ENCODE measurements around the gene CASP2.

CASP2 gene

DNA sequence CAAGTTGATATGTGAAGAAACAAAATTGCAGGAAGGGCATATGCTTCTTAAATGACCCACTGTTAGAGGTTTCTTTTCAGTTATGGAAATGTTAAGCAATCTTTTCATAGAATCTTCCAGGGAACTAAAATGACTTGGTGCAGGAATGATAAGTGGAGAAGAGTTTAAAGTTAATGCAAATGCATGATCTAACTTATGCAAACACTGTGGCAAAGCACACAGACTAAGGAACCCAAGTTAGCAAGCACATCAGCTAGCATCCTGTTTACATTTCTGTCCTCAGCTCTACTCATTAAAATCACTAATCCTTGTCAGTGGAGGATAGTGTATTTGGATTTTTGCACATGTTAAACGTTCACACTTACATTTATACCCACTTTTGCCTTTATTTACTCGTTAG is 37.1 kb downstream of the CASP2 start:
- DNase-seq (ENCODE audit: insufficient read length, low spot score) (no peak), FAIRE-seq (peak; percentile 35)

DNA sequence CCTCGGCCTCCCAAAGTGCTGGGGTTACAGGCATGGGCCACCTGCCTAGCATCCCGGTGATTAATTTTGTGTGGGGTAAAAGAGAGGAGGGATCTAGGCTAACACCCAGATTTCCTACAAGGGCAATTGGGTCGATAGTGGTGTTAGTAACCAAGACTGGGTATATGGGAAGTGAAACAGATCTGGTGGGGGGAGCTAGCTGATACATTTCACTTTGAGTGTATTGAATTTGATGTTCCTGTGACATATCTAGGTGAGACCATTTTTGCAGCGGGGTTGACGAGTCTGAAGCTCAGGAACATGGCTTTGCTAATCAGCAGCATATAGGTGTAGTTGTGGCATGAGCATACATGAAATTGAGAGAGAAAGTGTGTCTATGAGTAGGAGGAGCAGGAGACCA is 39.8 kb downstream of the CASP2 start:
- FAIRE-seq (no peak), DNase-seq (ENCODE audit: insufficient read length, low spot score) (no peak)

DNA sequence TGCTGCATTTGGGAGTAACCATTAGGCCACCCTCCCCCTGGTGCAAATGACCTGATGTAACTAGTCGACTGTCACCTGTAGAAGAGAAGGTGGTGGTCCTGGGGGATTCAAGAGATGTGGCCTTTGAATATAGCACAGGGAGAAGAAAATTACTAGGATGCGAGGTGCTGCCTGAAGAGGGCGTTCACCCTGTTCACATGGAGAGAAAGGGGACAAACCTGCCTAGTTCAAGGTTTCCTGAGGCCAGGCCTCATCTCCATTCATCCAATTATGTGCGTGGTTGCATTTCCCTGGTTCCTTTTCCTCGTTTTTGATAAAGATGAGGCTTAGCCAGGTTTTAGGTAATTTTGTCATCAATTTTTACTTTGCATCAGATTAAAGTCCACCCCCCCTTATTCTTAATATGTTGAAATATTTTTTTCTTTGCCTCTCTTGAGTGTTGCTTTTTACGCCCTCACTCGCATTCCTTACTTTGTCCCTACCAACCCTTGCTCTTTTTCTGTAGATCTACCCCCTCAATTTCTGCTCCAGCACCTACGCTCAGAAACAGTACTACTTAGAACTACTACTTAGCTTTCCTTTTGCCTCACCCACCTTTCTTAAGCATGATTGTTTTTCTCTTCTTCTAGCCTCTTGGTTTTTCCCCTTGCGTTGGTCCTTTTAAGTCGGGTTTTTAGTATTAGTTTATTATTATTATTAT is 41.5 kb downstream of the CASP2 start:
- FAIRE-seq (no peak), DNase-seq (ENCODE audit: insufficient read length, low spot score) (no peak)

DNA sequence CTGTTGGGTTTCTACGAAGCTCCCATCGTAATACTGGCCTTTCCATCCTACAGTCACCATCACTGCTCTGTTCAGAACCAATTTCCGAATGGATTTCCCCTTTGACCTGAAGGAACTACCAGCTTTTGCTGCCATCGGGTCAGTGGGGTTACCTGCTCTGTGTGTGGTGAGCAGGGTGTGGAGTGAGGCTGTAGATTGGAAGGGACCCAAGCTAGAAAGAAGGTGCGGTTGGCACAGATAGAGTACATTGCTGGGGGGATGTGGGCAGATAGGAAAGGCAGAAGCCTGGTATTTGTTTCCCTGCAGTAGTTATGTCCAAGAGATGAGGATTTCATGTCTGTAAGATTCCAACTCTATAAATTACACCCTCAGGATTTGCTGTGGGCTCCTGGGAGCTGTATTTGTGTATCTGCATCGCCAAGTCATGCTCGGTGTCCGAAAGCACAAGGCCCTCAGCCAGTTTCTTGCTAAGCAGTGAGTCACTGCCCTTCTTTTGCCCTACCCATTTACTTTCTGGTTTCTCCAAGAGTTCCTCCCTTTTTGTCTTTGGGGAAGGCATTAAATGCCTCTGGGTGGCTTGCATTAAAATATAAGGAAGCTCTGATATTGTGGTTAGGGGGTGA is 43.1 kb downstream of the CASP2 start:
- DNase-seq (ENCODE audit: insufficient read length, low spot score) (no peak), FAIRE-seq (no peak)

DNA sequence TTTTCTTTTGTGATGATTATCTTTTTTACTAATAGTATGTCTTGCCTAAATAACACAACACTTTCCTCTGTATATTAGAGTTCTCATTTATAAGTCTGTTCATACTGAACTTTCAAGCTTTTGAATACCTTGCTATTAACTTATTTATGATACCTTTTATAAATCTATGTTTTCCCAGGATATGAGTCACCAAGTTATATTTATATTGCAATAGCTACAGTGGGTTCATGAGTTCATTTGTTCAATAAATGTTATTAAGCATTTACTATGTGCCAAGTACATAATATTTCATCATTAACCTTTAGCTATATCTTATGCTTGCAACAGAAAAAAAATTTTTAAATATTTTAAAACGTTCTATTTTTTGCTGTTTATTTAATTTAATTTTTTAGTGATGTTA is 46.1 kb downstream of the CASP2 start:
- FAIRE-seq (no peak), DNase-seq (ENCODE audit: insufficient read length, low spot score) (no peak)

DNA sequence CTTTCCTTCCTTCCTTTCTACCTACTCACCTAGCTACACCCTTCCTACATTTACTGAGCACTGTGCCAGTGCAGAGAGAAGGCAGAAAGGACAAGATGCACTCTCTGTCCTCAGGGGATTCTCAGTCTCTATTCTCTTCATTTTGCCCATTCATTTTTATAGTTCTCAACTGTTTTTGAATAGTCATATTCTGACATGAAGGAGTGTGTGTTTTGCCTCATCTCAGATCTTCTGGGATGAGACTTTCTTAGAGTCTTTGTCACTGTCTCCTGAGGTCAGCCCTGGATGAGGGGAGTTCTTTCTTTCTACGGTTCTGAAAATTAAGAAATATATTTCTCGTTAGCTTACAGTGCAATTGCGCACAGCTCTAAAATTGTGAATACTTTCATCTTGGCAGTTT is 49.1 kb downstream of the CASP2 start:
- FAIRE-seq: no peak
- DNase-seq (ENCODE audit: insufficient read length, low spot score): no peak

DNA sequence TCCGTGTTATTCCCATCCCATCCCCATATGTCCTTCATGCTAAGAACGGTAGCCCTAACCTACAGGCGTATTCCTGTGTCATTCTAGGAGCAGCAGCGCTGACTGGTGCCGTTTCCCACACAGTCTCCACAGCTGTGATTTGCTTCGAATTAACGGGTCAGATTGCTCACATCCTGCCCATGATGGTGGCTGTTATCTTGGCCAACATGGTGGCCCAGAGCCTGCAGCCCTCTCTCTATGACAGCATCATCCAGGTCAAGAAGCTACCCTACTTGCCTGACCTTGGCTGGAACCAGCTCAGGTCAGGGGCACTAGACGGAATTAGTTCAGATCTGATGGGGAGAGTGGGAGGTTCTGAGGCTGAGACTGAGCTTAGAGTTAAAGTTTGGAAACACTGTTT is 53.7 kb downstream of the CASP2 start:
- DNase-seq (ENCODE audit: insufficient read length, low spot score) (no peak), FAIRE-seq (no peak)

DNA sequence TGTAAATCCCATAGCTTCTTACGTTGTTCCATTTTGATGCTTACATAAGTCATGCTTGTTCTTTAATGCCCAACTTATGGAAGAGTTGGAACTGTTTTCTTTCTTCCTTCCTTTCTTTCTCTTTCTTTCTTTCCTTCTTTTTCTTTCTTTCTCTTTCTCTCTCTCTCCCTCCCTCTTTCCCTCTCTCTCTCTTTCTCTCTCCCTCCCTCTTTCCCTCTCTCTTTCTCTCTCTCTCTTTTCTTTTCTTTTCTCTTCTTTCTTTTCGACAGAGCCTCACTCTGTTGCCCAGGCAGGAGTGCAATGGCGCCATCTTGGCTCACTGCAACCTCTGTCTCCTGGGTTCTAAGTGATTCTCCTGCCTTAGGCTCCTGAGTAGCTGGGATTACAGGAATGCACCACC is 55.4 kb downstream of the CASP2 start:
- no peak for FAIRE-seq
- no peak for DNase-seq (ENCODE audit: insufficient read length, low spot score)

DNA sequence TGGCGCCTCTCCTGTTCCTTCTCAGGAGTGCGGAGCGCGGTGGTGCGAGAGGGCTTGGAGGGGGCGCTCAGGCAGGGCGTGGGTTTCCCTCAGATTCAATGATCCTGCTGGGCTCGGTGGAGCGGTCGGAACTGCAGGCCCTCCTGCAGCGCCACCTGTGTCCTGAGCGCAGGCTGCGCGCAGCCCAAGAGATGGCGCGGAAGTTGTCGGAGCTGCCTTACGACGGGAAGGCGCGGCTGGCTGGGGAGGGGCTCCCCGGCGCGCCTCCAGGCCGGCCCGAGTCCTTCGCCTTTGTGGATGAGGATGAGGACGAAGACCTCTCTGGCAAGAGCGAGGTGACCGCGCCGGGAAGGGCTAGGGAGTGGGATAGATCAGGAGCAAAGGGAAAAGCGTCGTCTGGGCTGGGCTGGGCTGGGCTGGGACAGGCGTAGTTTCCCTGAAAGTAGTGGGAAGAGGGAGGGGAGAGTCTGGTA is 57.3 kb downstream of the CASP2 start:
- no peak for FAIRE-seq
- no peak for DNase-seq (ENCODE audit: insufficient read length, low spot score)

DNA sequence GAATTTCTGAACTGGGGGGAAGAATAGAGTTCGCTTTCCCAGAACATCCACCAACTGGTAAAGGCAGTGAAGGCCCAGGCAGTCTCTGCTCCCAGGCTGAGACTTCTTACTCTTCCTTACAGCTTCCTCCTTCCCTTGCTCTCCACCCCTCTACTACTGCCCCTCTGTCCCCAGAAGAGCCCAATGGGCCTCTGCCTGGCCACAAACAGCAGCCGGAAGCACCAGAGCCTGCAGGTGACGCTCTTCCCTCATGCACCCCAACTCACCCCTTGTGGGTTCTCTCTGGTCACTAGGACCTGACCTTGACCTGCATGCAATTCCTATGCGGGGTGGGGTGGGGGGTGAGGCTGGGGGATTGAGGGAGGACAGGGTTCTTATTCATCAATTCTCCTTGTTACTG is 57.9 kb downstream of the CASP2 start:
- no peak for FAIRE-seq

DNA sequence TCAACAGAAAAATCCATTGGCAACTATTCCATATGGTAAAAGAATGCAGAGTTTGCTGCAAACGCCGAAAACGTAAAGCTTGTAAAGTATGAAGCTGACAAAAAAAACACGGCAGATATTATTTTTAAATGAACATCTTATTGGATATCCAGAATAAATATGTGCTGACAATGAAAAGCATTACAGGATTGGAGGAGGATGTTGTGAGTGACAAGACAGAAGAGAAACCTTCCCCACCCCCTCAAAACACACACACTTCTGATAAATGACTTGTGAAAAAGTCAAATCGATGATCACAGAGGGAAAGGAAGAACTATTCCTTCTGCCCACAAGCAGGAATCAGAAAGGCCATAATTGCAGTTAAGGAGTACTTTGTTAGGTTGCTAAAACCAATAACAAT is 59.8 kb downstream of the CASP2 start:
- DNase-seq (ENCODE audit: insufficient read length, low spot score) (no peak), FAIRE-seq (no peak)

More for the DNA sequence above, 57.9 kb downstream of the CASP2 start:
- no peak for DNase-seq (ENCODE audit: insufficient read length, low spot score)

DNA sequence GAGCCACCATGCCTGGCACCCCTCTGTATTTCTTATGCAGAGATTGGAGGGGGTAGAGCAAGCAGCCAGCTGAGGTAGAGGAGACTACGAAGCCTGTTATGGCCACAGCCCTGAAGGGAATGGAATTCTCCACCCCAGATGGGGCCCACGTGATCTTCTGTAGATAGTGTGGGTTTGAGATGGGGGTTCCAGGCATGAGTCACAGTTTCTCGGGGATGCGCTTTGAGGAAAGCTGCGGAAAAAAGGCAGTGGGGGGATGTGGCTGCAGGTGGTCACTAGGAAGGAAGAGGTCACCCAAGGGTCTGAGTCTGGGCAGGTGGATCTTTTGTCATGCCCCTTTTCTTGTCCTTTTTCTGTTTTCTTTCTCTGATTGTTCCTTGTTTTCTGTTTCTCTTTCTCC is 62.9 kb downstream of the CASP2 start:
- DNase-seq (ENCODE audit: insufficient read length, low spot score): no peak
- no peak for FAIRE-seq

DNA sequence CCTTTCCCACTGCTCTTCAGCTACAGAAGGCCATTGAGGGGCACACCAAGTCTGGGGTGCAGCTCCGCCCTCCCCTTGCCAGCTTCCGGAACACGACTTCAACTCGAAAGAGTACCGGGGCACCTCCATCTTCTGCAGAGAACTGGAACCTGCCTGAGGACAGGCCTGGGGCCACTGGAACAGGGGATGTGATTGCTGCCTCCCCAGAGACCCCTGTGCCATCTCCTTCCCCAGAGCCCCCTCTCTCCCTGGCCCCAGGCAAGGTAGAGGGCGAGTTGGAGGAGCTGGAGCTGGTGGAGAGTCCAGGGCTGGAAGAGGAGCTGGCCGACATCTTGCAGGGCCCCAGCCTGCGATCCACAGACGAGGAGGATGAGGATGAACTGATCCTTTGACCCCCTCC is 63.4 kb downstream of the CASP2 start:
- DNase-seq (ENCODE audit: insufficient read length, low spot score): no peak
- FAIRE-seq: no peak

DNA sequence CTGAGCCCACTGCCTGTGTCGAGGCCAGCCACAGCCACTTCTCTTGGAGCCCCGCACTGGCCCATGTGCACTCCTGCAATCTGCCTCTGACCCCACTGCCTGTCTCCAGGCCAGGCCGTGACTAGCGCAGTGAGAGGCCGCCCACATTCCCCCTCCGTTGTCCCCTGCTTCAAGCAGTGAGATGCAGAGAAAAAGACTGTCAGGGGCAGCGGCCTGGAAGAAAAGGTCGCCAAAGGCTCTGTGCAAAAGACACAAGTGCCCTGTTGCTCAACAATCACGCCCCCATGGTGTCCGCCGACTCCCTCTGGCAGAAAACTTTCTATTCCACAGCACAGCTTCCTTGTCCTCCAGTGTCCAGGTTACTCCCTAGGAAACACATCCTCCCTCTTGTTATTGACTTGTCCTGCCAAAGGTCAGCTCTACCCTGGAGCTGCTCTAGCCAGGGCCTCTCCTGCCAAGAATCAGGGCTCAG is 64.4 kb downstream of the CASP2 start:
- DNase-seq (ENCODE audit: insufficient read length, low spot score) (no peak), FAIRE-seq (no peak)

DNA sequence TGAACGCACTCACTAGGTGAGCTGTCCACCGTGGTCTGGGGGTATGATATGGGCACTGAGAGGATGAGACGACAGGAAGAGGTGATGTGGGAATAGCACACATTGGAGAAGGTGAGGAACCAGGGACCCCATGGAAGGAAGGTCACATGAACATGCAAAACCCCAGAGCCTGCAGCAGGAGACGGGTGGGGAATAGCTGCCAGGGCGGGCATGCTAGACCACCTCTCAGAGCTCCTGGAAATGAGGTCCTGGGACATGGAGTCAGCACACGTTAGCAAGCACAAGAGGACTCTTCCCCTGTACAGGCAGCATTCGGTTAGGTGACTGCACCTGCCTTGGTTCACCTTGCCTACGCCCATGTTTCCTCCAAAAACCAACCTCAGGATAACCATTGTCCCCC is 66.2 kb downstream of the CASP2 start:
- DNase-seq (ENCODE audit: insufficient read length, low spot score) (no peak), FAIRE-seq (no peak)

DNA sequence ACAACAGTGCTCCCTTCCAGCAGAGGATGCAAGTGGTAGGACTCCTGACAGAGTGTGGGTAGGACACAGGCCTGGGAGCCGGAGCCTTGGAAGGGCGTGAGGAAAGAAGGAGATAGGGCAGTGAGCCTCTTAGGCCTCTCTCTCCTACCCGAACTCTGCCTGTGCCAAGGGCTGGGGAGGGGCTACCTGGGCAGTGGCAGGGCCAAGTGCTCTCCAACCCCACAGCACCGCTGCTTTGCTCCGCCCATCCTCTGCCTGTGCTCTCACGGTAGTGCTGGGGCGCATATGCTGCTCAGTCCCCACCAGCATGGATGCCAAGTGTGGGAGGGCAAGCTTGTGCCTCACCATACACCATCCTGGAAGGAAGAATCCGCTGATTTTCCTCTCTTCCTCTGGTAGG is 66.8 kb downstream of the CASP2 start:
- DNase-seq (ENCODE audit: insufficient read length, low spot score): no peak
- no peak for FAIRE-seq

DNA sequence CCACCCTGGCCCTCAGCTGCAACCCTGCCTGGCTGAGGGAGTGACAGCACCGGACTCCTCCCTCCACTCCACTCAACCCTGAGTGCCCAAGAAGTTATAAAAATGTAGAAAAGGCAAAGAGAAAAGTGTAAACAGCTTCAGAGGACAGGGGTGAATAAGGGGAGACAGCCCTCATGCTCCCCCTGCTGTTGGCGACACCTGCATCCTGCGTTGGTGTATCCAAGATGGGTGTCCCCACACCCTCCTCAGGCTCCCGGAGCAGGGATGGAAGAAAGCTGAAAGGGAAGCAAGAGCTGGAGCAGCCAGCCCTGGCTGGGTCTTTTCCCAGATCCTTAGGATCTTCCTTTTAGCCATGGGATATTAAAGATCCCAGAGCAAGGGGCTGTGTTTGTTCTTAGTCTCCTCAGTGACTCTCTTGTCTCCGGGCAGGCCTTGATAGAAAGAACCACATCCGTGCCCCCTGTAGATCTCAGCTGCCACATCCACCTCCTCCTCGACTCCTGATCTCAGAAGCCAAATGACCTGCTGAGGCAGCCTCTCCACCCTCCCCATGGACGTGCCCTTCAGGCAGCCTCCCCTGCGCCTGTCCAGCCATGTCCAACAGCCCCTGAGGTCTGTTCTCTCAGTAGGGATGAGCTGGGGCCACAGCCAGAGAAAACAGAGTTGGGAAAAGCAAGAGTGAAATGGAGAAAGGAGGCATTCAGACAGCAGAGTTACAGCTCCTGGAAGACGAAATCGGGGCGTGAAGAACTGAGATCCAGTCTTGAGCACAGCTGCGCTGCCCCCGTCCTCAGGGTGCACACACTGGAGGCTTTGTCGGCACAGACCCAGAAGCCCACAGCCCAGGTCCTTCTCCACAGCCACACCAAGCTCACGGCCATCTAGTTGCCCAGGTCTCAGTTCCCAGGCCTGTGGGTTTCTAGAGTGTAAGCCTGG is 67.6 kb downstream of the CASP2 start:
- FAIRE-seq (no peak), DNase-seq (ENCODE audit: insufficient read length, low spot score) (no peak)

DNA sequence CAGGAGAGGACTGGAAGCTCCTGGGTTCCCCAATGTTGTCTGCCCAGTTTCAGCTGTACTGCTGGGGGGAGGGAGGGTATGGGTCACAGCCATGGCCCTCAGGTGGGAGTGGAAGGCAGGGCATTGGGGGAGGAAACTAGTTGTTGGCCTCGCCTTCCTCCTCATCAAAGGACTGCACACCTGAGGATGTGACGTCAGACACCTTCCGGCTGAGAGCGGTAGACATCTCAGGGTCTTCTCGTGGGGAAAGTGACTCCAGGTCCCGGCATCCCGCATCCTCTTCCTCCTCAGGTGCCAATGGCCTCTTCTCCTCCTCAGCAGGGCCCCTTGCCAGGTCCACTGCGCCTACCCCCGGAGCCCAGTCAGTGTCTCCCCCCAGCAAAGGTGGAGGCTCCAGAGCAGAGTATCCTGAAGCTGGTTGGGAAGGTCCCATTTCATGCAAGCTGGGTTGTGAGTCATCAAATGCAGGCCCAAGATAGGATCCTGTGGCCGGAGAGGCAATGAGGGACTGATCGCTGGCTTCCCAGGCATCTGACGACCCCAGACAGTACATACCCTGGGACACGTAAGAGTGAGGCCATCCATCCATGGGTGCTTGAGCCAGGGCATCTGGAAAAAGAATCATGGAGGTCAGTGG is 68.4 kb downstream of the CASP2 start:
- DNase-seq (ENCODE audit: insufficient read length, low spot score): no peak
- FAIRE-seq: no peak

Measured in GM19239 (cell line).